Urothelium cell line (cell line): ENCODE data around the gene SERPINH1.

Experiments used
- DNase-seq: peaks from one replicate; pipeline ENCODE4 v3.0.0; 2011; ENCODE audit warnings: low spot score, mixed read lengths
- FAIRE-seq: peaks from 2 replicates; lab custom pipeline; 2011; peaks lifted over from hg19 to GRCh38; lab: Jason Lieb, UNC

Gene SERPINH1

DNA sequence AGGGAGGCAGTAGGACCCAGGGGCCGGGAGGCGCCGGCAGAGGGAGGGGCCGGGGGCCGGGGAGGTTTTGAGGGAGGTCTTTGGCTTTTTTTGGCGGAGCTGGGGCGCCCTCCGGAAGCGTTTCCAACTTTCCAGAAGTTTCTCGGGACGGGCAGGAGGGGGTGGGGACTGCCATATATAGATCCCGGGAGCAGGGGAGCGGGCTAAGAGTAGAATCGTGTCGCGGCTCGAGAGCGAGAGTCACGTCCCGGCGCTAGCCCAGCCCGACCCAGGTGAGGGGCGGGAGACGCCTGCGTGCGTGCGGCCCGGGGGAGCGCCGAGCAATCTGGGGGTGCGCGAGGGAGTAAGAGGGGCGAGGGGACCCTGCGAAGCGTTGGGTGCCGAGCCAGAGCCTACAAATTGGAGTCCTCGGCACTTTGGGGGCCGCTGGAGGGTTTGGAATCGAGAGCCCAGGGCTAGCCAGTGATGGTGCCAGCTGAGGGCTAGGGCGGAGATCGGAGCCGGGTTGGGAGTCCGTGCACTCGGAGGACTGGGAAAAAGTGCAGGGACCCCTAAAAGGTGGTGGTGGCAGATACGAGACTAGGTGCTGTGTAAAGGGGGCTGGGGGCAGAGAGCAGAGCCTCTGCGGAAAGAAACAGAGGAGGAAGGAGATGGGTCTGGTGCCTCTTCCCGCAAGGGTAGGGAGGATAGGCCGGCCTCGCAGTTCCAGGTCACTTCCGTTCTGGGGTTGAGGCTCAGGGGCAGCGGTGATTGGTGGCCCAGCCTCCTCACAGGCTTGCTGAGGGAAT, at the start of gene SERPINH1:
Gene SERPINH1, plus strand, starts transcription at position 206 of the 788 bp plus-strand sequence. CDS start 4,097 bp downstream, outside the sequence.
- FAIRE-seq (no peak), DNase-seq (peak; percentile 91)

- no peak for FAIRE-seq
- DNase-seq: no peak
Measured at GRCh38 chr11:75513250-75513649, 48.8 kb upstream of the SERPINH1 start.

GRCh38 chr11:75514596-75514995, 47.5 kb upstream of the SERPINH1 start:
- DNase-seq: no peak
- FAIRE-seq: no peak

DNA sequence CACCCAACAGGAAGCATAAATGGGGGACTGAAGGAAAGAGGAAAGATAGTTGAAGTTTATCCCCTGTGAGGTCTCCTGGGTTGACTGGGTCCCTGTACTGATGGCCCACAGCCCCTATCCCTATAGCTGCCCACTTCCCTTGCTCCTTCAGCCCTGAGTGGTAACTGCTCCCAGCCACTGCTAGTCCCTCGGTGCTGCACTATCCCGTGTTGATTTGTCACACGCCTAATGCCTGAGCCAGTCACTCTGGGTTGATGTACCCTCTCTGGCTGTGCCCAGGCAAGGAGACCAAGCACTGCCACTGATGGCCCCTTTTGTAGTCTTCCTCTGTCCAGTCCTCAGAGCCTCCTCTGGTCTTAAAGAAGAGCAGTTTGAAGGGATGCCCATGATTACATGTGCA, 45.9 kb upstream of the SERPINH1 start:
- FAIRE-seq (no peak), DNase-seq (no peak)

- DNase-seq (no peak), FAIRE-seq (no peak)
Measured at GRCh38 chr11:75516886-75517285, 45.2 kb upstream of the SERPINH1 start.

DNA sequence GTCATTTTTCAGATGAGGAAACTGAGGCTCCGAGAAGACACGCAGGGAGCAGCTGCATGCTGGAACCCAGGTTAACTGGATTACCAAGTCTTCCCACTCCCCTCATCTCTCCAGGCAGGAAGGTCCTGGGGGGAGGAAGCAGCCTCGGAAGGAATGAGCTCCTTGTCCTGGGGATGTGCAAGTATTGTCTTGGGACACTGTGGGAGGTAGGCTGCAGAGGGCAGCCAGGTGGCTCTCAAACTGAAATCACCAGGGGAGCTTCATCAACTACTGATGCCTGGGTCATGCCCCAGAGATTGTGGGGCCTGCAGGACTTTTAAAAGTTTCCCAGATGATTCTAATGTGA, 43.9 kb upstream of the SERPINH1 start:
- FAIRE-seq (no peak), DNase-seq (no peak)

GRCh38 chr11:75518771-75519653, 43.0 kb upstream of the SERPINH1 start:
- DNase-seq (no peak), FAIRE-seq (no peak)

DNA sequence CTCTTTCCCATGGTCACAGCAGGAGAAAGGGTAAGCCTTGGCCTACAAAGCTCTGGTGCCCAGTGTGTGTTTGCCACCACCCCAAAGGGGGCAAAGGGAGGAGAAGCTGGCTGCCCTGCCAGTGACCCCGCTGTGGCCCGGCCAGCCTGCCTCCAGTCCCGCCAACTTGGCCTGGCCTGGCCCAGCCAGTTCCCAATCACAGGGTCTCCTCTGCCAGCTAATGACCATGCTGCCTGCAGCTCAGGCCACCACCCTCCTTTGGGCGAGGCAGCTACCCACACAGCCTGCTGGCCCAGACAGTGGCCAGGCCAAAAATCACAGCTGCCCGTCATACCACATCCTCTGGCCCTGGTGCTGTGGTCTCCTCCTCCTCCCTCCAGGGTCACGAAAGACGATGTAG, 41.4 kb upstream of the SERPINH1 start:
- FAIRE-seq (no peak), DNase-seq (no peak)

DNA sequence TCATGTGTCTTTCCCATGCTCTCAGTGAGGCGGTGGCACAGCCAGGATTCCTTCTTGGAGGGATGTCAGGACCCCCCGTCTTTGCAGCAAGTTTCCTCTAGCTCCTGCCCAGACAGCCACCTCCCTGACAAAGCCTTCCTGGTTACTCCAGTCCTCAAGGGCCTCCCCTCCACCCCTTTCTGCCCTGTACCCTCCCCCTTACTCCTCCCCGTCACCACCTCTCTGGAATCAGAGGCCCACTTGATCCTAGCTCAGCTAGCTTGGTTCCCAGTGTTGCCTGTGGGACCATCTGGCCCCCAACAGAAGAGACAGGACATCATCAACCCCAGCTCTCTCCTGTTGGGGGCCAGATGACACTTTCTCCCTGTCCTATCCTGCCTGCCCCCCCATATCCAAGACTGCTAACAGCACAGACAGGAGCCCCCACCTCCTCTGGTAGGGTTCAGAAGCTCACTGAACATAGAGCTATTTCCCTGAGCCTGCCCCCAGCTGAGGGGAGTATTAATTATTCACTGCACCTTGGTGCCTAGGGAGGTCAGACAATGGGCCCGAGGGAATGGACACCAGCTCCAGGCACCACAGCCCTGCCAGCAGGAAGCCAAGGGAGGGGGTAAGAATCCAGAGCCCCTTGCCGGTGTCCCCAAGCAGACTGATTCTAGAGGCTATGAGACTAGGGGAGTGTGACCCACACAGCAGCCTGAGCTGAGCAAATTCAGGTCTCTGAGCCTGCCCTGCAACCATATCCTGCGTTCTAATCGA, 39.6 kb upstream of the SERPINH1 start:
- DNase-seq: no peak
- FAIRE-seq: no peak

- no peak for DNase-seq
- FAIRE-seq: no peak
Measured at GRCh38 chr11:75523189-75523588, 38.9 kb upstream of the SERPINH1 start.

- no peak for DNase-seq
- no peak for FAIRE-seq
Measured at GRCh38 chr11:75523811-75524664, 38.0 kb upstream of the SERPINH1 start.

GRCh38 chr11:75524665-75525432, 37.2 kb upstream of the SERPINH1 start:
- DNase-seq: peak; percentile 47
- FAIRE-seq: no peak

DNA sequence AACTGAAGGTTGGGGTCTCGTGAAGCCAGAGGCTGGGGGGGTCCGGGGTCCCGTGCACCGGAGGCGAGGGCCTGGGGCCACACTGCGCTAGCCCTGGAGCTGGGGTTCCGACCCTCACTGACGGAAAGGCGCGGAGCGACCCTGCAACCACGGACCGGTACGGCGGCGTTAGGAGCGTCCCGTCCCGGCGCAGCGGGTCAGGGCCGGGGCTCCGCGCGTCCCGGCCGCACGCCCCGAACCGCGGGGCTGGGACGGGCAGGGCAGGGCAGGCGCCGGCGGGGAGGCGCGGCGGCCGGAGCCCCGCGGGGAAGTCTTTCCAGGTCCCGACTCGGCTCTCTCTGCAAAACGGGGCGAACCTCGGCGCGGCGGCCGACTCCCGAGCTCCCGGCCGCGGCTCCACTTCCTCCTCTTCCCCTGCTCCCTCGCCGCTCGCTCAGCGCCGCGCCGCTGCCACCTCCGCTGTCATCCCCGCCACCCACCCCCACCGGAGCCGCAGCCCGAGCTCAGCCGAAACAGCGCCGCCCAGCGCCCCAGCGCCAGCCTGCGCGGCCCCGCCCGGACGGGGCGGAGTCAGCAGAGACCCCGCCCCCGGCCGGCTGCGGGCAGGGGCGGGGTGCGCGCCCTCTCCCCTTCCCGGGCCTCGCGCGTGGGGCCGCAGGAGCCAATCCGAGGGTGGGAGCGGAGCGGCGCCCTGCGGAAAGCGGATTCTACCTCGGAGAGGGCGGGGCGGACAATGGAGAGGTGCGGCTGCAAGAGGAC, 36.4 kb upstream of the SERPINH1 start, which contains the start of gene GDPD5:
Gene GDPD5, minus strand, starts transcription at position 509 of the 759 bp plus-strand sequence. CDS start 48,206 bp downstream, outside the sequence.
- FAIRE-seq: peak; percentile 82
- peak; percentile 97 for DNase-seq

- FAIRE-seq: no peak
- DNase-seq: no peak
Measured at GRCh38 chr11:75526192-75526541, 35.9 kb upstream of the SERPINH1 start.

GRCh38 chr11:75527130-75527529, 34.9 kb upstream of the SERPINH1 start:
- FAIRE-seq (no peak), DNase-seq (no peak)

- no peak for FAIRE-seq
Measured at GRCh38 chr11:75527938-75528735, 33.9 kb upstream of the SERPINH1 start.

GRCh38 chr11:75530577-75530976, 31.5 kb upstream of the SERPINH1 start:
- no peak for FAIRE-seq
- no peak for DNase-seq

More at GRCh38 chr11:75527938-75528735, 33.9 kb upstream of the SERPINH1 start:
- DNase-seq: no peak

GRCh38 chr11:75531325-75531724, 30.7 kb upstream of the SERPINH1 start:
- FAIRE-seq: no peak
- no peak for DNase-seq
